Thyroid gland (tissue), 4 donors: Measurements from ENCODE around the gene KRT76. TPM values are rescaled to one million over a fixed set of nuclear protein-coding genes. Genes with fewer than 3 reads are reported as not detected.

Source experiments
- DNase-seq, 2 donors: peaks; one replicate each; pipeline ENCODE4 v3.0.0-alpha.2; 2019
- H3K27ac ChIP-seq, 3 donors: fragments of 200-600 bp; sonication (generic); 1 replicate in 2 of 3; 2 replicates in 1 of 3; pipeline ENCODE4 v1.5.1; 2016 to 2019; ENCODE audit warnings: mild to moderate bottlenecking in 1 of 3, moderate library complexity in 1 of 3
- H3K27me3 ChIP-seq: fragments of 200-600 bp; sonication (generic); one replicate; pipeline ENCODE4 v1.5.1; 2019
- H3K36me3 ChIP-seq, 2 donors: fragments of 200-600 bp; sonication (generic); one replicate each; pipeline ENCODE4 v1.5.1; 2016 to 2019
- H3K4me1 ChIP-seq, 2 donors: fragments of 200-600 bp; sonication (generic); one replicate each; pipeline ENCODE4 v1.5.1; 2017 to 2019
- H3K4me3 ChIP-seq, 3 donors: fragments of 200-600 bp; sonication (generic); replicated peaks in 1 of 3; 1 replicate in 2 of 3; 2 replicates in 1 of 3; pipeline ENCODE4 v1.5.1; 2016; ENCODE audit warnings: mild to moderate bottlenecking in 1 of 3
- H3K9me3 ChIP-seq: fragments of 200-600 bp; sonication (generic); one replicate; pipeline ENCODE4 v1.5.1; 2017
- CTCF ChIP-seq, 6 experiments: fragments of 200-600 bp in 3 of 6; fragments of 450-650 bp in 3 of 6; sonication (generic) in 3 of 6; IDR thresholded peaks; one replicate each; pipeline ENCODE4 v1.5.1; 2016 to 2019; ENCODE audit warnings: antibody characterized with exemption in 6 of 6, mild to moderate bottlenecking in 2 of 6, inconsistent platforms in 1 of 6, moderate library complexity in 1 of 6
- POLR2A ChIP-seq, 2 donors: fragments of 450-650 bp; IDR thresholded peaks; one replicate each; pipeline ENCODE4 v1.6.1; 2017; ENCODE audit warnings: antibody characterized with exemption in 2 of 2, mild to moderate bottlenecking in 2 of 2, moderate library complexity in 1 of 2
- WGBS, 2 donors: methylation state at CpG; one replicate each; pipeline ENCODE4 v1.1.5; 2017; 5-methylcytosine and 5-hydroxymethylcytosine counted together
- intact Hi-C: fragments of 100-400 bp; cut with DNase I; formaldehyde crosslinking; loops from one replicate; pipeline ENCODE4 v1.15.1; 2023
- total RNA-seq, 4 donors: library from RNA; depleted of rRNA; stranded (reverse); fragments of >200 nt; gene quantifications; one replicate each; pipeline ENCODE4 v1.2.3, GENCODE V29; 2016

Gene KRT76
- total RNA-seq, 4 donors from 2014 or later = not detected

- no peaks in the 10 kb centered on the region for H3K9me3 ChIP-seq
- peaks cover 0 to 14% of the 10 kb centered on the region in 2 donors for H3K4me1 ChIP-seq
- H3K27me3 ChIP-seq = no peaks in the 10 kb centered on the region
- DNase-seq = no peak
- H3K27ac ChIP-seq = no peak overlapping the region
- H3K36me3 ChIP-seq = no peaks in the 10 kb centered on the region
- TF ChIP-seq POLR2A (IDR thresholded peaks at IDR 0.05) (no peak), CTCF (IDR thresholded peaks at IDR 0.05) (no peak)
- no peak overlapping the region for H3K4me3 ChIP-seq
- intact Hi-C loops = no loop called here
- 83 to 91% methylated on average over 5 of the region's 5 CpGs for WGBS, 2 donors
Observed at GRCh38 chr12:52794479-52795331, 17.6 kb upstream of the KRT76 start.

- H3K4me1 ChIP-seq = peaks cover 2 to 17% of the 10 kb centered on the region in 2 donors
- no peak overlapping the region for H3K4me3 ChIP-seq
- DNase-seq = no peak
- 87 to 95% methylated on average over 9 of the region's 10 CpGs for WGBS, 2 donors
- no peaks in the 10 kb centered on the region for H3K9me3 ChIP-seq
- TF ChIP-seq POLR2A (IDR thresholded peaks at IDR 0.05) = no peak
- H3K27ac ChIP-seq = no peak overlapping the region
- intact Hi-C loops = no loop called here
- H3K27me3 ChIP-seq = no peaks in the 10 kb centered on the region
- H3K36me3 ChIP-seq = no peaks in the 10 kb centered on the region
Observed at GRCh38 chr12:52792185-52793029, 15.3 kb upstream of the KRT76 start.

GRCh38 chr12:52791271-52792184 is 14.4 kb upstream of the KRT76 start:
- Histone ChIP-seq H3K9me3 (no peaks in the 10 kb centered on the region), H3K27me3 (no peaks in the 10 kb centered on the region)

GRCh38 chr12:52790427-52791270 is 13.5 kb upstream of the KRT76 start:
- DNase-seq = no peak
- 76 to 87% methylated on average over 13 to 19 of the region's 19 CpGs for WGBS, 2 donors
- Histone ChIP-seq H3K9me3 (no peaks in the 10 kb centered on the region), H3K27me3 (no peaks in the 10 kb centered on the region), H3K36me3 (no peaks in the 10 kb centered on the region), H3K27ac (no peak overlapping the region), H3K4me3 (no peak overlapping the region), H3K4me1 (peaks cover 9 to 28% of the 10 kb centered on the region in 2 donors)
- intact Hi-C loops = no loop called here
- TF ChIP-seq CTCF (IDR thresholded peaks at IDR 0.05) (no peak), POLR2A (IDR thresholded peaks at IDR 0.05) (no peak)

More at GRCh38 chr12:52791271-52792184, 14.4 kb upstream of the KRT76 start:
- WGBS, 2 donors = 93 to 94% methylated on average over 12 of the region's 12 CpGs
- TF ChIP-seq POLR2A (IDR thresholded peaks at IDR 0.05) (no peak), CTCF (IDR thresholded peaks at IDR 0.05) (no peak)
- no peak overlapping the region for H3K4me3 ChIP-seq
- peaks cover 9 to 25% of the 10 kb centered on the region in 2 donors for H3K4me1 ChIP-seq
- no peak overlapping the region for H3K27ac ChIP-seq
- intact Hi-C loops = no loop called here
- no peaks in the 10 kb centered on the region for H3K36me3 ChIP-seq
- no peak for DNase-seq
